Measurements from ENCODE around the gene LRRC28. TPM values are rescaled to one million over a fixed set of nuclear protein-coding genes. Genes with fewer than 3 reads are reported as not detected.

LRRC28 gene
- total RNA-seq = 10 to 100 TPM; 12.9 to 24.9 (median 16.8) TPM
- 1 to 10 TPM; 4.5 to 8.7 TPM for polyA plus RNA-seq

- WGBS, 2 donors = 0 to 1% methylated on average over 72 to 90 of the region's 90 CpGs
- H3K27ac ChIP-seq = peak within 1 kb of the TSS; percentile 82 to 94 (median 92)
Observed at GRCh38 chr15:99250857-99251841, at the start of gene LRRC28. LRRC28 (plus strand) TSS chr15:99251481; CDS start chr15:99255958, 4,477 bp downstream.

GRCh38 chr15:99202176-99202552 lies 49.1 kb upstream of the LRRC28 start:
- Histone ChIP-seq H3K9me3 (no peaks in the 10 kb centered on the region), H3K4me1 (no peaks in the 10 kb centered on the region), H3K36me3 (peaks cover 0 to 5% (median 0%) of the 10 kb centered on the region in 3 donors), H3K4me3 (no peak overlapping the region), H3K27me3 (no peaks in the 10 kb centered on the region), H3K27ac (peak overlapping the region in 1 of 4 donors; percentile 20)
- WGBS, 2 donors = 40 to 65% methylated on average over 2 of the region's 2 CpGs
- DNase-seq (no peak), ATAC-seq (peak in 1 of 4 donors; percentile 45), FAIRE-seq (no peak)
- intact Hi-C loops (cut with DNase I) = no loop called here
- no peak for TF ChIP-seq CTCF (IDR thresholded peaks at IDR 0.05)

More at GRCh38 chr15:99250857-99251841, at the start of gene LRRC28:
- intact Hi-C loops (cut with DNase I) = no loop called here
- H3K4me1 ChIP-seq = peaks cover 6 to 40% (median 14%) of the 10 kb centered on the region in 3 donors
- peak; percentile 85 to 94 (median 92) for ATAC-seq
- DNase-seq = peak; percentile 98 to 99 (median 98)
- H3K27me3 ChIP-seq = no peaks in the 10 kb centered on the region
- H3K9me3 ChIP-seq = no peaks in the 10 kb centered on the region
- TF ChIP-seq CTCF (IDR thresholded peaks at IDR 0.05) = no peak
- H3K4me3 ChIP-seq = peak within 1 kb of the TSS; percentile 71 to 86 (median 74)
- FAIRE-seq = peak; percentile 37
- no peaks in the 10 kb centered on the region for H3K36me3 ChIP-seq

- no peak for ATAC-seq
- DNase-seq = no peak
- no peak overlapping the region for H3K27ac ChIP-seq
- no peak for FAIRE-seq
- no peaks in the 10 kb centered on the region for H3K9me3 ChIP-seq
- no peaks in the 10 kb centered on the region for H3K27me3 ChIP-seq
- H3K4me1 ChIP-seq = no peaks in the 10 kb centered on the region
- intact Hi-C loops (cut with DNase I) = no loop called here
- no peak for TF ChIP-seq CTCF (IDR thresholded peaks at IDR 0.05)
- 92 to 94% methylated on average over 3 of the region's 3 CpGs for WGBS, 2 donors
- no peaks in the 10 kb centered on the region for H3K36me3 ChIP-seq
- no peak overlapping the region for H3K4me3 ChIP-seq
Observed at GRCh38 chr15:99207672-99208071, 43.6 kb upstream of the LRRC28 start.

DNA sequence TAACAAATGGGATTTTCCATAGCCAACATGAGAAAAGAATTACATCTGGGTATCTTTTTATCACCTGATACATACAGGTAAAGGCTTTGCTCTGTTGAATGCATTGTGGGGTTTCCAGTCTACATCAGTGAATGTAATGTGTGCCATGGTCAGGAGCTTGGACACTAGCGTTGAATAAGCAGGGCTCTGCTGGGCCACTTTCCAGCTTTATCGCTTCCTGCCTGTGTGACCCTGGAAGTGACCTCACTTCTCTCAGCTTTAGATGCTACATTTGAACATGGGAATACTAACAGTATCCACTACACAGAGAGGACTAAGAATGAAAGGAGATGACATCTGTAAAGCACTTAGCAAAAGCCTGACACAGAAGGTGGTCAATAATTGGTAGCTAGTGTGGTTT lies 42.0 kb upstream of the LRRC28 start:
- FAIRE-seq (no peak), ATAC-seq (no peak), DNase-seq (no peak)
- Histone ChIP-seq H3K36me3 (no peaks in the 10 kb centered on the region), H3K27ac (no peak overlapping the region), H3K27me3 (no peaks in the 10 kb centered on the region), H3K9me3 (no peaks in the 10 kb centered on the region), H3K4me1 (no peaks in the 10 kb centered on the region), H3K4me3 (no peak overlapping the region)
- 84 to 94% methylated on average over 2 of the region's 2 CpGs for WGBS, 2 donors
- intact Hi-C loops (cut with DNase I) = no loop called here
- TF ChIP-seq CTCF (IDR thresholded peaks at IDR 0.05) = no peak

DNA sequence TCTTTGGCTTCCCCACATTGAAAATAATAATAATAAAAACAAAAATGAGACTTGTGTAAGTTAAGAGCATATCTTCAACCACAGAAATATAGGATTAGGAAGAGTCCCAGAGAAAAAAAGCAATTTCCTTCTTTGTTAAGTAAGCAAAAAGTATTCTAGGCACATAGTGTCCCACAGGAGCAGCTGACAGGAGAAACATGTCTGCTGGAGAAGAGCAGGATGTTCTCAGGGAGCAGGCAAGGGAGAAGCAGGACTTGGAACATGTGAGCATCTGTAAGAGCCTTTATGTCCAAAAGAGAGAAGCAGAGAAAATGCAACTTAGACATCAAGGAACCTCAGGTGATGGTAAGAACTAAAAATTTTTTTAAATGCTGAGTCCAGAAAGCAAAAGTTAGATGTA lies 40.9 kb upstream of the LRRC28 start:
- Histone ChIP-seq H3K27me3 (no peaks in the 10 kb centered on the region), H3K27ac (no peak overlapping the region), H3K4me1 (no peaks in the 10 kb centered on the region), H3K36me3 (no peaks in the 10 kb centered on the region), H3K9me3 (no peaks in the 10 kb centered on the region), H3K4me3 (no peak overlapping the region)
- no peak for TF ChIP-seq CTCF (IDR thresholded peaks at IDR 0.05)
- ATAC-seq (no peak), FAIRE-seq (no peak), DNase-seq (no peak)
- intact Hi-C loops (cut with DNase I) = loop anchor here in 2 of 3 donors (5.0 kb wide), 2 partner anchors 108 to 113 kb away; no protein-coding TSS in a partner anchor
